NCI-H2196 (cell line): Measurements from ENCODE around the gene FGFR3.

ENCODE experiments used
- DNase-seq: peaks from one replicate; lab custom pipeline; 2025; ENCODE audit not compliant: unreplicated experiment; lab: John Stamatoyannopoulos, UW

FGFR3 gene

DNA sequence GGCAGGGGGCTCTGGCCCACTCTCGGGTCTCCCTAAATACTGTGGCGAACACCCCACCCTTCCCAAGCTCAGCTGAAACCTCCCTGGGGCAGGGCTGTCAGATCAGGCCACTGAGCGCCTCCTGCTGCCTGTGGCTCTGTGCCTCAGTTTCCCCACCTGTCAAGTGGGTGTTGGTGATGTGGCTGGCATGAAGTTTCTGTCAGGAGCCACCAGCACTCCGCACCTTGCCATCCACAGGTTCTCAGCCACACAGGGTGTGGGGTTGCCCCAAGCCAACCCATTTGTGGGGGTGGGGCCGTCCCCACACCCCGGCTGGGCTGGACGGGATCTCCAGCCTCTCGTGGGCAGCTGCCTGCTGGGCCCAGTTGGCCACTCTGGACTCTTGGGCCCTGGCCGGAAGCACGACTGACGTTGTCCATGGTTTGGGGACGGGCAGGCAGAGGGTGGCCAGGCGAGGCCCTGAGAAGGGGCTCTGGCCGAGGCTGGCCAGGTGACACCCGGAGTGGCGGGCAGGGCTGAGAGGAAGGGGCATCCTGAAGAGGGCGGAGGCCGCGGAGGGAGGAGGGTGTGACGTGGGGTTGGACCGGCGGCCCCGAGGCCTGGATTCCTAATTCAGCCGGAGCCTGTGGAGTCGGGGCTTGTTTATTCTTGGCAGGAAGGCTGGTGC, 5.5 kb upstream of the FGFR3 start:
- no peak for DNase-seq

DNA sequence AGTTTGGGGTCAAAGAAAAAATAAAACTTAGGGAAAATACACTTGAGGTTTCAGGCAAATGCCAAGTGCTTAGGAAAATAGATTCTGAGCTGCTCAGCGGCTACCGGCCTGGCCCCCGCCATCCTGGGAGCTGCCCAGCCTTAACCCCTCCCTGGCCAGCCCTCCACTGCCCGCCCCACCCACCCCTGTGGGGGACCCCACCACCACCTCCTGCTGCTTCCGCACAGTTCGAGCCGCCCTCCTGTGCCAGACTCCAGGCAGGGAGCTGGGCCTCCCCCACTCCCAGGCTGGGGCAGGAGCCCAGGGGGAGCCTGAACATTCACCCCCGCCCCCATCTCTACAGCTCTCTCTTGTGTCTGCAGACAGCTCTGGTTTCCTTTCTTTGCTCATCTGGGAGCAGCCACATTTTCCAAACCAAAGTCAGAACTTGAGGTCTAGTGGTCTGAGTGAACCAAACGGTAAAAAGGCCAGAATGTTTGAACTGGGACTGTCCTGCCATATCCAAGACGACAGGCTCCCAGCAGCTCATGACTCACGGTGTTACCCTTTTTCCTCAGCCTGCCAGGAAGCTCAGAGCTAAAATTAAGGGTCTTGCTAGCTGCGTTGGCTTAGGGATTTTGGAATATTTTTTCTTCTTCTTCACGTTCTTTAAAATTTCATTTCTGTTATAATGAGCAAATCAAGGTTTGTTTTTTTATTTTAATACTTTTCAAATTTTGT, 4.7 kb upstream of the FGFR3 start:
- DNase-seq: no peak

DNA sequence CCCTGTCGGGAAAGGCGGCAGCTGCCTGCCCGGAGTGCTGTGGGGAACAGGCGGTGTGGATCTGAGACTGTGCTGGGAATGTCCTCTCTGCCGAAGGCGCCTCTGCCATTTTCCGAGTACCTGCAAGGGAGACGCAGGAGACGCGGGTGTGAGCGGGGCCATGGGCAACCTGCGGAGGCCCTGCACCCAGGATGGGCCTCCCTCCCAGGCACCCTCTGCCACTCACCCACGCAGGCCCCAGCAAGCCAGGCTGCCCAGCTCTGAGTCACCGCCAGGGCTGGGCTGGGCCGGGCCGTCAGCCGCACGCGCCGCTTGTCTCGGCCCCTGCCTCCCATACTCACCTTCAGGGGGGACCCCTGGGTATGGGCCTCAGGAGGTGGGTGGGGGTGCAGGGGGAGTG, 3.5 kb upstream of the FGFR3 start:
- no peak for DNase-seq

DNA sequence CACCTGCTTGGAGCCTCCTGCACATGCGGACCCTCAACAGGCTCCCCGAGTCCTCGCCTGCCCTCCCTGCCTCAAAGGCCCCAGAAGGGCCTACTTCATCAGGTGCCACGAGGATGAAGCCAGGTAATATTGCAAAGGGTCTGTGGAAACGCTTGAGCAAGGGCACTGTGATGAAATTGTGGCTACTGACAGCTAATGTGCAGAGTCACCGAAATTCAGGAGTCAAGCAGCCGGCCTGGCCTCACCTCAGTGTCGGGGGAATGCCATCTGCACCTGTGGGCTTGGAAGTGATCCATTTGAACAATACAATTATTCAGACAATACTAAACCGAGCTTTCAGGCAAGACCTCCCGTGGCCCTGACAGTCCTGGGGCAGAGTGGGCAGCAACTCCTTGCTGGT, 3.1 kb upstream of the FGFR3 start:
- DNase-seq: no peak

DNA sequence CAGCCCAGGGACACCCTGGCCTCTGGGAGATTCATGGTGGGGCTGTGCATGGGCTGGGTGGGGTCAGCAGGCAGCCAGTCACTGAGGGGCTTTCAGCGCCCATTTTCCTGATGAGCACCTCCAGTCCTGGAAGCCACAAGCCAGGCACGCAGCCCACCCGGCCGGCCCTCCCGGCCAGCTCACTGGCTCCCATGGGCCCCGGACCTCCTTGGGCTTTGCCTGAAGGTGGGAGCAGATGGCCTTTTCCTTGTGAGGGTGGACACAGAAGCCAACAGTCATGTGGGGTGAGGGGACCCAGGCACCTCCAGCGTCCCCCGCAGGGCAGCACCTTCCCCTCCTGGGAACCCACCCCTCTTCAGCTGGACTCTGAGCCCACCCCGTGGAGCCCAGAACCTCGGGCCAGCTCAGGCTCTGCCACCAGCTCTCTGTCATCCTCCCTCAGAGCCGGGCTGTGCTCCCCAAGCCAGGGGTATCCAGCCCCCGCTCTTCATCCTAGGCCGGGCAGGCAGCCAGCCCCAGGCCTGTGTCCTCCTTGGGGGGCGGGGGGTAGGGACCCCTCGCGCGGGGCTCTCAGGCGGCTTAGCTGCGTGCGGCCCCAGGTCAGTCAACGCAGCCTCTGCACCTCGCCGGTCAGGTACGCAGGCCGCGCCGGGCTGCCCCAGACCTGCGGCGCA, 798 bp upstream of the FGFR3 start:
- no peak for DNase-seq

DNA sequence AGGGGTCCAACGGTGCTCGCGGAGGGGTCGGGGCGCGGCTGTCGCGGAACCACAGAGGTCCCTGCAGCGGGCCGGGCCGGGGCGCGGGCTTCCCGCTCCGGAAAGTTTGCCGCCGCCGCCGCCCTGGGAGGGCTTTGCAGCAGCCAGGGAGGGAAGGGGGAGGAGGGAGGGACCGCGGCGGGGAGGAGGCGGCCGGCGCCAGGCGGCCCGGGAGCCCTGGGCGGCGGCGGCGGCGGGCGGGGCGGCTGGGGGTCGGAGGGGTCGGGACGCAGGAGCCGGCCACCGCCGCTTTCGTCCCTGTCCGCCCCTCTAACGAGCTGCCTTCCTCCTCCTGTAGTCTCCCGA, 375 bp downstream of the FGFR3 start:
- DNase-seq: no peak

DNA sequence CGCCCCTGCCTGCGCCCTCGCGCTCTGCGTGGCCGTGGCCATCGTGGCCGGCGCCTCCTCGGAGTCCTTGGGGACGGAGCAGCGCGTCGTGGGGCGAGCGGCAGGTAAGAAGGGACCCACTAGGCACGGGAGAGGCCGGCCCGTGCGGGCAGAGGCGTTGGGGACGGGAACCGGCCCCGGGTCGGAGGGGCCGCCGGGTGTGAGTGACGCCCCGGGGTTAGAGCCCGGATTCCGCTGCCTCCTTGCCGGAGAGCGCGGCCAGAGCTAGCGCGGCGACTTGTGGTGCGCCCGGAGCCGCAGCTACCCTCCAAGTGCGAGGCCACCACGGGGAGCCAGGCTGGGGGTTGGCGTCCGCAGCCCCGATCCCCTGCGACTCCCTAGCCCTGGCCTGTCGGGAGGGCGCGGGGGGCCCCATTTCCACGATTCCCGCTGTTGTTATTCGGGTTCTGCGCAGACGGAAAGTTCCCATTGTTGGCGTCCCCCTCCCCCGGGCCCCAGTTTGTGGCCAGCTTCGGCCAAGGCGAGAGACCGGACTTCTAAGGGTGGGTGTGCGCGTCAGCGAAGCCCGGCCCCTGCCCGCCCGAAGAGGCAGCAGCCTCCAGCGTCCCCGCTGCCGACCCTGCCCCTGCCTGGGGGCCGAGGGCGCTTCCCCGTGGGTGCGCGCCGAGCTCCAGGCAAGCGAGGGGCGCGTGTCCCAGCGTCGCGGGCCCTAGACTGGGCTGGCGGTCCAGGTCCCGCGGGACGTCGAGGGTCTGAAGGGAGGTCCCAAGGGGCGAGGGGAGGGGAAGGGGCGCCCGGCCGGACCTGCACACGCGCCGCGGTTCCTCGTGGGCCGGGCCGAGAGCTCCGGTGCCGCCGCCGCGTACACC, 1.1 kb downstream of the FGFR3 start:
- DNase-seq: no peak

DNA sequence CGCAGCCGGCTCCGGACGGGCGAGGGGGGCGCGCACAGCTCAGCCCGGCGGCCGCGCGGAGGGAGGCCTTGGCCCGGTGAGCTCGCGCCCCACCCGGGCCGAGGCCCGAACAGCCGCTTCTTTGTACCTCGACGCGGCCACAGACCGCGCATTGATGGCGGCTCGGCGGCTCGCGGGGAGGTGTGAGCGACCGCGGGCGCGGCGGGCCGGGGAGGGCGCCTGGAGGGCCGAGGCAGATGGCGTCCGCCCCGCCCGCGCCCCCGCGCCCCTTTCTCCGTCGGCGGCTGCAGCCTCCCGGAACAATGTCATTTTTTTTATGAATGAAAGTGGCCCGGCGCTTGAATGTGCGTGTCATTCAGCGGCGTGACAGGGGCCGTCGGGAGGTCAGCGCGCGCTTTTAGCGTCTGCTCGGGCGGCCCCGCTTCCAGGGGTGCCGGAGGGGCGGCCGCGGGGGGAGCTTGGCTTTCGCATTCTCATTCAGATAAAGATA, 1.8 kb downstream of the FGFR3 start:
- DNase-seq: no peak

DNA sequence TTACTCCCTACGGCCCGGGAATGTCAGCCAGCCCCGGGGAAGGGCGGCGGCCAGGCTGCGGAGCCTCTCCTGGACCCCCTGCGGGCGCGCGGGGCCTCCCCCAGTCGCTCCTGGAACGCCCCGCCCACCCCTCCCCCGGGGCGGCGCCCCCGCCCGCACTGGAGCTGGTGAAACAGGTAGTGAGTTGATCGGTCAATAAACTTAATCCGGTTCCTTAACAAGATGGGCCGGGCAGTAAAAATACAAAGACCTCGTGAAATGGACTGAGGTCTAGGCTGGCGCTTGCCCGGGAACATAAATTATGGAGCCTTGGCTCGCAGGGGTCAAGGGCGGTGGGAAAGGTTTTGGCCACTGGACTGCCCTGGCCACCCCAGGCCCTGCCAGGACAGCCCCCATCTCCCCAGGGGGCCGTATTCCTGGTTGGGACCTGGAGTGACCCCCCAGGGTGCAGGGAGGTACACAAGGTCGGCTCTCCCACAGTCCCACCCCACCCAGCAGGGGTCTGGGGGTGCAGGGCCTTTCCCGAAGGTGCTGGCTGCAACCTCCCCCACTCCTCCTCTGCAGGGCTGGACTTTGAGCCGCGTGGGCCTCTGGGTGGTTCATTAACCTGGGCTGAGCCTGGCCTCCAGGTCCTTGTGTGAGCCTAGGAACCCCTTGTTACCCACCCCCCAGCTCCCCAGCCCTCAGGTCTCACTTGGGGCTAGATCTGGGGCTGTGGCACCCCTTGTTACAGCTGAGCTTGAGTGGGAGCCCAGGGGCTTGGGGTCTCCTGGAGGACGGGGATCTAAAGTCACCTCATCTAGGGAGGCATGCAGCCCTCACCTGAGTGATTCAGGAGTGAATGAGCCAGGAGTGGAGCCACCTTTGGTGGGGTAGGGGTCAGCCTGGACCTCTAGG, 2.5 kb downstream of the FGFR3 start:
- DNase-seq: no peak

DNA sequence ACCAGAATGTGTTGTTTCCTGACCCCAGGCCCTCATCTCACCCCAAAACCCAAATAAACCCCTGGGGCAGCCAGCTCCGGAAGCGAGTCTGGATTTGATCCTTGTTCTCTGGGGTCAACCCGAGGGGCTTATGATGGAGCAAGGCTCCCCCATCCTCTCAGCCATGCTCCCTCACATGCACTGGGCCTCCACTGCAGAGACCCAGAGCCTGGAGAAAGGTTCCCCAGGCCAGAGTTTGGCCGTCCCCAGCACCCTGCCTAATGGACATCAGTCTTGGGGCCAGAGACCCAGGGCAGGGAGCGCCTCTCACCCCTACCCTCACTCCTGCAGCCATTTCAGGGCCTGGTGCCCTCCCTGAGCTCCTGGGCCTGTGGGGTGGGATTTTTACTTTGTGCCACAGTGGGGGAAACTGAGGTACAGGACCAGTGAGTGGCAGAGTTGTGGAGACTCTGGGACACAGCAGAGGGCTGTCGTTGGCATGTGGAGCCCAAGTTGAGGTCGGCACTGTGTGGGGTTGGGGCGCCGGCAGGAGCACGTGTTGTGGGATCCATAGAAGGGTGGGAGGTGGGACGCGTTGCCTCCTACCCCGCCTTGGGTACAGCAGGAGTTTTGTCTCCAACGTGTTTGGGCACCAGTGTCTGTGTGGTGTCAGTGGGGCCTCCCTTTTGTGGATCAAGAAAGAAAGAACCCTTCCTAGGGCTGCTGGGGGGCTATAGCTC, 3.6 kb downstream of the FGFR3 start:
- no peak for DNase-seq

DNA sequence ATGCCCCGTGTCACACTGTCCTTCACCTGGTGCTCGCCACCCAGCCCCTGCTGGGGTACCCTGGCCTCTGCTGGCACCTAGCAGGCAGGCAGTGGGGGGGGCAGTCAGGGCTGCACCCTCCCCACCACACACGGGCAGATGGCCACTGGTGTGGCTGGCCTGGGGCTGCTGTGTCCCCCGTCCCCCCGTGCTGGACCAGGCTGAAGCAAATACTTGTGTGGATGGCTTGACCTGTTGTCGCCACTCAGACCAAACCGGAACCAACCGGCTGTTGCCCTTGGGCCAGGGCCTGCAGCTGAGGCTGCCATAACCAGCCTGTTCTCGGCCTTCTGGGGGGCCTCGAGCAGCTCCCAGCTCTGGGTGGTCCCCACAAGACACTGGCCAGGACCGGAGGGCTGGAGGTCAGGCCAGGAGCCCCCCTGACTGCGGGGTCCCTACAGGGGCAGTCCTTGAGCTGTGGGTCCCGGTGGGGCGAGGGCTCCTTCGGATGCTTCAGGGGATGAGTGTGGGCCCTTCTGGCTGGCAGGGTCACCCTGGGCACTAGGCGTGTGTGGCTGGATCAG, 4.3 kb downstream of the FGFR3 start:
- no peak for DNase-seq

DNA sequence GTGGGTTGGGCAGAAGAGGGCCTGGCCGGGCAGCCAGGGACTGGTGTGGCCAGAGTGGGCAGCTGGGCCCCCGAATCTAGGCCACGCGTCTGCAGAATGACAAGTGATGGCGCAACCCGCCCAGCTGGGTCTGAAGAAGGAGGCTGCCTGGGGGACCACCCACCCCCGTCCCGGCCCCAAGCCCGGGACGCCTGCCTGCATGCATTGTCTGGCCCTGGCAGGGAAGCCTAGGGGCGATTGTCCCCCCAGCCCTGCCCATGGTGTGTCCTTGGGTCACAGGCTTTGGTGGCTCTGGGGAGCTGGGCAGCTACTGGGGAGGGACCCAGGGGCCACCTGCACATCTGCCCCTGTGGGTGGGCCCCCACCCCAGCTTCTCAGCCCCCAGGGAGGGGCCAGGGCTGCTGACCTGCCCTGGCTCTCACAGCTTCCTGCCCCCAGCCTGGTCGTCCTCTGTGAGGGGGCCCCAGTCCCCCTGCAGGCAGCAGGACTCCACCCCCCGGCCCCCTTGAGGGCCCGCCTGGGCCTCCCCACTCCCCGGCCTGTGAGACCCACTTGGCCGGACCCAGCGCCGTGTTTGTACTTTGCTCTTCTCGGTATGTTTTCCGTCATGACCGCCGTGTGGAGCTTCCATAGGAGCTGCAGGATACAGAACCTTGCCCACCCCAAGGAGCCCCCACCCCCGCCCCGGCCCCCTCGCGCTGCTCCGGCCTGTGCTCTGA, 4.9 kb downstream of the FGFR3 start:
- no peak for DNase-seq

DNA sequence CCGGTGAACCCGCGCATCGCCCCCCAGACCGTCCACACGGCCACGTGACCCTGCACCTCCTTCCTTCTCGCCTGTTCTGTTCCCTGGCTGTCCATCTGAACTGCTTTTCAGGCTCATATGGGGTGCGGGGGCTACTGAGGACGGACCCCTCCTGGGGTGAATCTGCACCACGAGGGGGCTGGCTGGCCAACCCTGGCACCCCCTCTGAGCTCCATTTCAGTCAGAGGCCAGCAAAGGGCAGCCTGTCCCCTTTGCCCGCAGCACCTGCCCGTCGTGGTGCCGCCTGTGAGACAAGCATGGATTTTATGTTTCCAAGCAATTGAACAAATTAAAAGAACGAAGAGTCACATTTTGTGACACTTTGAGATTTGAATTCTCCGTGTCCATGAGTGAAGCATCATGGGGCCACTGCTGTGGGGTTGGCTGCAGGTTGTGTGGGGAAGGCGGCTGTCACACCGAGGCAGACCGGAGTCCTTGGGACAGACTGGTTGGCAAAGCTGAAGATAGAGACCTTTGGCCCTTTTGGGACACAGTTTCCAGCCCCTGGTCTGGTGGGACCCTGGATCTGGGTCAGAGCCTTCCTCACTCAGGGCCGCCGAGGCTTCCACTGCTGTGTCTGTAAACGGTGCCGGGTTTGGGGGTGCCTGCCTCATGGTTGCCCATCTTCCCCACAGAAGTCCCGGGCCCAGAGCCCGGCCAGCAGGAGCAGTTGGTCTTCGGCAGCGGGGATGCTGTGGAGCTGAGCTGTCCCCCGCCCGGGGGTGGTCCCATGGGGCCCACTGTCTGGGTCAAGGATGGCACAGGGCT, 5.7 kb downstream of the FGFR3 start:
- DNase-seq: no peak

DNA sequence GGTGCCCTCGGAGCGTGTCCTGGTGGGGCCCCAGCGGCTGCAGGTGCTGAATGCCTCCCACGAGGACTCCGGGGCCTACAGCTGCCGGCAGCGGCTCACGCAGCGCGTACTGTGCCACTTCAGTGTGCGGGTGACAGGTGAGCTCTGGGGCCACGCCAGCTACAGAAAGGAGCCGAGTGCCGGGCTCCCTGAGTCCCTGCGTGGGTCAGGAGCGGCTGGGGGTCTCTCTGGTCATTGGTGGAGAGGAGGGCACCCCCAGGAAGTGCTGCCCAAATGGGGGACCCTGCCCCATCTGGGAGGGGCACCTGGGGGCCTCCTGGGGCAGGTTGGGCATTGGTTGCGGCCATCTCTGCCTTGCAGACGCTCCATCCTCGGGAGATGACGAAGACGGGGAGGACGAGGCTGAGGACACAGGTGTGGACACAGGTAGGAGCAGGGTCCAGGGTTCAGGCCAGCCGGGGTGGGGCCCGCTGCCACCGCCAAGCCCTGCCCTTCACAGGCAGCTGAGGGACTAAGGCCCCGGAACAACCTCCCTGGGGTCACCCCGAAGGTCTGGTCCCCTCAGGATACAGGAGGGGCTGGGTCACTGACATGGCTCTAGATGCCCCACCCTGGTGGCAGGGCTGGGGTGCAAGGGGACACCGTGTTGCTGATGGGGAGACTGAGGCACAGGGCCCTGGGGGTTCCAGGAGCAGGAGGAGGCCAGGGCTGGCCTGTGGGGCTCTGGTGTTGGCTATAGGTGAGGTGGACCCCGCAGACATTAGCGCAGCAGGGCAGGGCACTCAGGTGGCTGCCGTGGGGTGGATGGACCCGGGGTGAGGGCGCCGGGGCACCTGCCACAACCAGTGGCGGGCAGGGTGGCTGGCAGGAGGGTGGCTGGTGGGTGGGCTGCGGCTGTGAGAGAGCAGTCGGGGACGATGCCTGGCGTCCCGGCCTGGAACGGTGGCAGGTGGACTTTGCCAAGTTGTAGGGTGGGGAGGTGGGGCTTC, 6.6 kb downstream of the FGFR3 start:
- DNase-seq: no peak

DNA sequence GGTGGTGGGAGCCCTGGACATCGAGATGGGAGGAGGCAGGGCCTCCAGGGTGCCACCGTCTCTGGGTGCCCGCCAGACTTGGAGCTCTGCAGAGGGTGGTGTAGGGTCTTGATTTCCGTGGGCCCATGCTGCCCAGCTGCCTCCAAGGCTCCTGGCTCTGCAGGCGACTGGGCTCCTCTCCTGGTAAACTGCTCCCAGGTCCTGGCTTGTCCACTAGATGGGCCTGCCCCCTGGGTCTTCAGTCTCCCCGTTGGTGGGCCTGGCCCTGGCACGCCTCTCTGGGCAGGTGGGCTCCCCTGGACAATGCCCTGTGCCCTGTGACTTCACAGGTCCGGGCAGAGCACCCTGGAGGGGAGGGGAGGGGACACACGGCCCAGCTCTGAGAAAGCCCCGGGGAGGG, 7.7 kb downstream of the FGFR3 start:
- DNase-seq: no peak

DNA sequence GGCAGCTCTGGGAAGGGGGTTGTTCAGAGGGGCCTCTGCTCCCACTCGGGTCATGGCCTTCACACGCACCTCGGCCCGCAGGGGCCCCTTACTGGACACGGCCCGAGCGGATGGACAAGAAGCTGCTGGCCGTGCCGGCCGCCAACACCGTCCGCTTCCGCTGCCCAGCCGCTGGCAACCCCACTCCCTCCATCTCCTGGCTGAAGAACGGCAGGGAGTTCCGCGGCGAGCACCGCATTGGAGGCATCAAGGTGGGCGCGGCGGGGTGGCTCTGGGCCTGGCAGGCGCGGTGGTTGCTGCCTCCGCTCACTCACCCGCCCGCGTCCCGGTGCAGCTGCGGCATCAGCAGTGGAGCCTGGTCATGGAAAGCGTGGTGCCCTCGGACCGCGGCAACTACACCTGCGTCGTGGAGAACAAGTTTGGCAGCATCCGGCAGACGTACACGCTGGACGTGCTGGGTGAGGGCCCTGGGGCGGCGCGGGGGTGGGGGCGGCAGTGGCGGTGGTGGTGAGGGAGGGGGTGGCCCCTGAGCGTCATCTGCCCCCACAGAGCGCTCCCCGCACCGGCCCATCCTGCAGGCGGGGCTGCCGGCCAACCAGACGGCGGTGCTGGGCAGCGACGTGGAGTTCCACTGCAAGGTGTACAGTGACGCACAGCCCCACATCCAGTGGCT, 8.3 kb downstream of the FGFR3 start:
- DNase-seq: no peak
